ENCODE measurements around the gene ISG20L2.
"Not testable (repeated sequence)": the region's sequence is repeated elsewhere in the genome, so short reads cannot be mapped to it uniquely, and the experiment has no call there.

ISG20L2 gene

DNA sequence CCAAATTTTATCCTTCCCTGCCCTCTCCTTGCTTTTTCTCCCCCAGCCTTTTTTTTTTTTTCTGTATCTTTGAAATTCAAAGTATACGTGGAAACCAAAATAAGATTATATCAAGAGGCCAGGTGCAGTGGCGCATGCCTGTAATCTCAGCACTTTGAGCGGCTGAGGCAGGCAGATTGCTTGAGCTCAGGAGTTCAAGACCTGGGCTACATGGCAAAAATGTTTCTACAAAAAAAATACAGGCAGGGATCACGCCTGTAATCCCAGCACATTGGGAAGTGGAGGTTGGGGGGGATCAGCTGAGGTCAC, 32.2 kb upstream of the ISG20L2 start:
- no peaks in the 10 kb centered on the region for H3K27me3 ChIP-seq (ENCODE audit: insufficient read depth, insufficient read length)
- no peak overlapping the region for H3K4me3 ChIP-seq (ENCODE audit: insufficient read length, low read depth)
- H3K9me3 ChIP-seq (ENCODE audit: insufficient read depth, low read length): no peaks in the 10 kb centered on the region
- H3K4me1 ChIP-seq (ENCODE audit: insufficient read depth, insufficient read length): no peaks in the 10 kb centered on the region
- H3K36me3 ChIP-seq (ENCODE audit: insufficient read depth, insufficient read length, low read length): no peaks in the 10 kb centered on the region
- H3K9ac ChIP-seq (ENCODE audit: insufficient read length, low read depth): no peak overlapping the region
- DNase-seq (ENCODE audit: low read depth, low spot score): no peak
- TF ChIP-seq SUZ12 (IDR thresholded peaks at IDR 0.05; ENCODE audit: extremely low read depth, insufficient read depth, insufficient read length): no peak
- no peak for TF ChIP-seq YY1 (IDR thresholded peaks at IDR 0.05; ENCODE audit: insufficient read depth, insufficient read length)
- no peak for TF ChIP-seq ZNF274 (IDR thresholded peaks at IDR 0.05; ENCODE audit: low read depth, low read length)

- DNase-seq (ENCODE audit: low read depth, low spot score): no peak
- Histone ChIP-seq H3K9ac (ENCODE audit: insufficient read length, low read depth) (no peak overlapping the region), H3K27me3 (ENCODE audit: insufficient read depth, insufficient read length) (no peaks in the 10 kb centered on the region), H3K36me3 (ENCODE audit: insufficient read depth, insufficient read length, low read length) (no peaks in the 10 kb centered on the region), H3K4me1 (ENCODE audit: insufficient read depth, insufficient read length) (no peaks in the 10 kb centered on the region), H3K4me3 (ENCODE audit: insufficient read length, low read depth) (no peak overlapping the region), H3K9me3 (ENCODE audit: insufficient read depth, low read length) (no peaks in the 10 kb centered on the region)
- no peak for TF ChIP-seq SUZ12 (IDR thresholded peaks at IDR 0.05; ENCODE audit: extremely low read depth, insufficient read depth, insufficient read length)
- TF ChIP-seq YY1 (IDR thresholded peaks at IDR 0.05; ENCODE audit: insufficient read depth, insufficient read length): no peak
Measured at GRCh38 chr1:156760092-156760795, 31.7 kb upstream of the ISG20L2 start.

- H3K36me3 ChIP-seq (ENCODE audit: insufficient read depth, insufficient read length, low read length); H3K4me1 ChIP-seq (ENCODE audit: insufficient read depth, insufficient read length); H3K27me3 ChIP-seq (ENCODE audit: insufficient read depth, insufficient read length); H3K9ac ChIP-seq (ENCODE audit: insufficient read length, low read depth); DNase-seq (ENCODE audit: low read depth, low spot score); H3K4me3 ChIP-seq (ENCODE audit: insufficient read length, low read depth); H3K9me3 ChIP-seq (ENCODE audit: insufficient read depth, low read length): not testable (repeated sequence)
Measured at GRCh38 chr1:156757572-156758253, 29.1 kb upstream of the ISG20L2 start.

DNA sequence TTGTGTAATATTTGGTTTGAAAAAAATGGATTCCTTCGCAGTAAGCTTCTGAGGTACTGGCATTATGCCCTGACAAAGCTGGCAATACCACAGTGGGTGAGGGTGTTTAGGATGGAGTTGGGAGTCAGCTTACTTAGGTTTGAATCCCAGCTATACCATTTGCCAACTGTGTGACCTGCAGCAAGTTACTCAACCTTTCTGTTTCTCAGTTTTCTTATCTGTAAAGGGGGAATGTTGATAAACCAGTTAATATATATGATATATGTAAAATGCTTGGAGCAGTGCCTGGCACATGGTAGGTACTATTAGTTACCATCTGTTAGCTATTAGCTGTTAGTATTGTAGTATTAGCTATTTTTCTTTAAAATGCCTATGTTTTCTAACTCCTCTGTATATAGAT, 27.8 kb upstream of the ISG20L2 start:
- Histone ChIP-seq H3K4me1 (ENCODE audit: insufficient read depth, insufficient read length) (peaks cover 6% of the 10 kb centered on the region), H3K4me3 (ENCODE audit: insufficient read length, low read depth) (no peak overlapping the region), H3K9ac (ENCODE audit: insufficient read length, low read depth) (no peak overlapping the region), H3K36me3 (ENCODE audit: insufficient read depth, insufficient read length, low read length) (no peaks in the 10 kb centered on the region), H3K9me3 (ENCODE audit: insufficient read depth, low read length) (no peaks in the 10 kb centered on the region), H3K27me3 (ENCODE audit: insufficient read depth, insufficient read length) (no peaks in the 10 kb centered on the region)
- no peak for TF ChIP-seq YY1 (IDR thresholded peaks at IDR 0.05; ENCODE audit: insufficient read depth, insufficient read length)
- no peak for TF ChIP-seq ZNF274 (IDR thresholded peaks at IDR 0.05; ENCODE audit: low read depth, low read length)
- no peak for TF ChIP-seq SUZ12 (IDR thresholded peaks at IDR 0.05; ENCODE audit: extremely low read depth, insufficient read depth, insufficient read length)
- DNase-seq (ENCODE audit: low read depth, low spot score): no peak

GRCh38 chr1:156755527-156755950, 27.0 kb upstream of the ISG20L2 start:
- H3K4me3 ChIP-seq (ENCODE audit: insufficient read length, low read depth): no peak overlapping the region
- no peaks in the 10 kb centered on the region for H3K27me3 ChIP-seq (ENCODE audit: insufficient read depth, insufficient read length)
- peaks cover 6% of the 10 kb centered on the region for H3K4me1 ChIP-seq (ENCODE audit: insufficient read depth, insufficient read length)
- no peaks in the 10 kb centered on the region for H3K9me3 ChIP-seq (ENCODE audit: insufficient read depth, low read length)
- no peaks in the 10 kb centered on the region for H3K36me3 ChIP-seq (ENCODE audit: insufficient read depth, insufficient read length, low read length)
- DNase-seq (ENCODE audit: low read depth, low spot score): no peak
- TF ChIP-seq YY1 (IDR thresholded peaks at IDR 0.05; ENCODE audit: insufficient read depth, insufficient read length): no peak
- TF ChIP-seq SUZ12 (IDR thresholded peaks at IDR 0.05; ENCODE audit: extremely low read depth, insufficient read depth, insufficient read length): no peak
- H3K9ac ChIP-seq (ENCODE audit: insufficient read length, low read depth): no peak overlapping the region

GRCh38 chr1:156754219-156754618, 25.7 kb upstream of the ISG20L2 start:
- TF ChIP-seq SUZ12 (IDR thresholded peaks at IDR 0.05; ENCODE audit: extremely low read depth, insufficient read depth, insufficient read length) (no peak), ZNF274 (IDR thresholded peaks at IDR 0.05; ENCODE audit: low read depth, low read length) (no peak), YY1 (IDR thresholded peaks at IDR 0.05; ENCODE audit: insufficient read depth, insufficient read length) (no peak)
- peaks cover 11% of the 10 kb centered on the region for H3K36me3 ChIP-seq (ENCODE audit: insufficient read depth, insufficient read length, low read length)
- no peak for DNase-seq (ENCODE audit: low read depth, low spot score)
- peaks cover 15% of the 10 kb centered on the region for H3K4me1 ChIP-seq (ENCODE audit: insufficient read depth, insufficient read length)
- H3K9me3 ChIP-seq (ENCODE audit: insufficient read depth, low read length): no peaks in the 10 kb centered on the region
- H3K27me3 ChIP-seq (ENCODE audit: insufficient read depth, insufficient read length): no peaks in the 10 kb centered on the region
- H3K9ac ChIP-seq (ENCODE audit: insufficient read length, low read depth): no peak overlapping the region
- no peak overlapping the region for H3K4me3 ChIP-seq (ENCODE audit: insufficient read length, low read depth)

DNA sequence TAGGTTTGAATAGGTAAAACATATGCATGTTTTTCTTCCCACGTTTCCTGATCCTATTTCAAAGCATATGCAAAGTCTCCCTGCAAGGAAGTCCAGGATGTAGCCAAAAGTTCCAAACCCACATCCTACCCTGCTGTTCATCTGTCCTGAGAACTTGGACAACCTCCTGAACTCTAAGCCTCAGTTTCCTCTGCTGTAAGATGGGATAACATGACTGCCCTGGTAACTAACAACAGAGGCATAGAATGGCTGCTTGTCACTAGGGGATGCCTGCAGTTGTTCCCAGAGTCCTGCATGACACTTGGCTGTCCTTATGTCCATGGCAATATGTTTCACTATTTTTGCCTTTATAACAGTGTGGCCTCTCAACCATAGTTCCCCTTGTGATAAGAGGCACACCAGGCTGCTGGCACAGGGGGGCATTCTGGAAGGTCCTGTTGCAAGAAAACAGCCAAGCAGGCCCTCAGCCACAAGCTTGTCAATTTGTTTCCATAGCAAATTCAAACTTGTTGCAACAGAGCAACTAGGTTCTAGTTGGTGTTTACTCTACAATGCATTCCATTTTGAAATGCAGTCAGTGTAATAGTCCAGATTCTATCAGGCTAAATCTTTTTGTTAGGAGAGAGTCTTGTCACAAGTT, 24.4 kb upstream of the ISG20L2 start:
- Histone ChIP-seq H3K36me3 (ENCODE audit: insufficient read depth, insufficient read length, low read length) (peaks cover 23% of the 10 kb centered on the region), H3K9ac (ENCODE audit: insufficient read length, low read depth) (peak overlapping the region; percentile 94), H3K9me3 (ENCODE audit: insufficient read depth, low read length) (no peaks in the 10 kb centered on the region), H3K4me3 (ENCODE audit: insufficient read length, low read depth) (peak overlapping the region; percentile 99), H3K27me3 (ENCODE audit: insufficient read depth, insufficient read length) (no peaks in the 10 kb centered on the region), H3K4me1 (ENCODE audit: insufficient read depth, insufficient read length) (peaks cover 28% of the 10 kb centered on the region)
- no peak for TF ChIP-seq ZNF274 (IDR thresholded peaks at IDR 0.05; ENCODE audit: low read depth, low read length)
- no peak for DNase-seq (ENCODE audit: low read depth, low spot score)
